Cerebellar nuclear complex (tissue), 1 donor: Measurements from ENCODE around the gene TBC1D16.

ENCODE experiments used
- DNase-seq, 2 experiments: peaks; one replicate each; lab custom pipeline; 2025; lab: John Stamatoyannopoulos, UW

Gene TBC1D16

DNA sequence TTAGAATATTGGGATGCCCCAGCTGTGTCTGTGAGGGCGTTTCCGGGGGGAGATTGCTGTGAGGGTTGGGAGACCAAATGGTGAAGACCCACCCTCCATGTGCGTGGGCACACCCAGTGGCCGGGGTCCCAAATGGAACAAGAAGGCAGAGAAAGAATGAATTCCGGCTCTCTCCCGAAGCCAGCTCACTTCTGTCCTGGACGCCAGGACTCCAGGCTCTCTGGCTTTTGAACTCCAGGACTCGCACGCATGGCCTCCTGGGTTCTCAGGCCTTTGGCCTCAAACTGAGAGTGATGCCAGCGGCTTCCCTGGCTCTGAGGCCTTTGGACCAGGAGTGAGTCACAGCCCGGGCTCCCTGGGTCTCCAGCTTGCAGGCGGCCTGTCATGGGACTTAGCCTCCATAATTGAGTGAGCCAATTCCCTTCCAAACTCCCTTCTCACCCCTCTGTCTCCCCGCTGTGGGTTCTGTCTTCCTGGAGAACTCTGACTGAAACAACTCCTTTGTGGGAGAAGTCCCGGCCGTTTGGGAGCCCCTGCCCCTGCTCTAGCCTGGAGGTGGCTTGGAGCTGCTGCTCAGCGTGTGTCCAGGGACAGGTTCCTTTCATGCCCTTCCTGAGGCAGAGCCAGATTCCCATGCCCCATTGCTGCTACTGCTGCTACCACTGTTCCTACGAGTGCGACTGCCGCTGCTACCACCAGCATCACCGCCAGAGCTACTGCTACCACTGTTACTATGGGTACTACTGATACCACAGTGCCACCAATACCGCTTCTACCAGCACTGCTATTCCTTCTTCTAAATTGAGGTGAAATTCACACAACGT lies 146.6 kb downstream of the TBC1D16 start:
- DNase-seq: no peak

- DNase-seq: no peak
Observed at GRCh38 chr17:79888009-79888540, 147.6 kb downstream of the TBC1D16 start.

DNA sequence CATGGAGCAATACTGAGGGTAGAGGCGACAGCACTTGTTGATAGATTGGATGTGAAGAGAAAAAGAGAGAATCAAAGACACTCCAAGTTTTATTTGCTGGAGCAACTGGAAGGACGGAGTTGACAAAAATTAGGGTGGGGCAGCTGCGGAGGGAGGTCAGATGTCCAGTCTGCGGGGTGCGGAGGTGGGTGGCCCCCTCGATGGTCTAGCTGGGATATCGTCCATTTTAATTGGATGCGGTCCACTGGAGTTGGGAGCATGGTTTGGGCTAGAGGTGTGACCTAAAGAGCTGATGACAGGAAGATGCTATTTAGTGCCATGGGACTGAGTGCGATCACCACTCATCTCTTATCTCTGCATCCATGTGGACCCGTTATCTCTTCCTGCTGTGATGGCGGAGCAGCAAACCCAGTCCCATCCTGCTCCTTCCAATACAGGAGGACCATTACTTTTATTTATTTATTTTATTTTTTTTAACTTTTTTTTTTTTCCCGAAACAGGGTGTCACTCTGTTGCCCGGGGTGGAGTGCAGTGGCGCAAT lies 148.2 kb downstream of the TBC1D16 start:
- no peak for DNase-seq

DNA sequence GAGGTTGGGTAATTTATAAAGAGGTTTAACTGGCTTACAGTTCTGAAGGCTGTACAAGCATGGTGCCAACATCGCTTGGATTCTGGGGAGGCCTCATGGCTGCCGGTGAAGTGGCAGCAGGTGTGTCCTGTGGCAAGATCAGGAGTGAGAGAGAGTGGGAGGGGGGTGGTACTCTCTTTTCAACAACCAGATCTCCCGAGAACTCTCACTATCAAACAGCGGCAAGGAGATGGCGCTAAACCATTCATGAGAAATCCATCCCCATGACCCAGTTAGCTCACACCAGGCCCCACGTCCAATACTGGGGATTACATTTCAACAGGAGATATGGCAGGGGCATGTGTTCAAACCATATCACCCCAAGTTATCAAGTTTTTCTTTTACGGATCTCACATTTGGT lies 152.5 kb downstream of the TBC1D16 start:
- no peak for DNase-seq
